Sigmoid colon (tissue), 7 donors: ENCODE data around the gene TAF1L. TPM values are rescaled to one million over a fixed set of nuclear protein-coding genes. Genes with fewer than 3 reads are reported as not detected.

Experiments used
- DNase-seq: peaks from one replicate; pipeline ENCODE4 v3.0.0-alpha.2; 2019
- H3K27ac ChIP-seq, 4 donors: fragments of 200-600 bp; sonication (generic); one replicate each; pipeline ENCODE4 v1.5.1; 2016 to 2019; ENCODE audit warnings: mild to moderate bottlenecking in 1 of 4
- H3K27me3 ChIP-seq, 3 donors: fragments of 200-600 bp; sonication (generic); one replicate each; pipeline ENCODE4 v1.5.1; 2019; ENCODE audit warnings: mild to moderate bottlenecking in 1 of 3
- H3K36me3 ChIP-seq, 4 donors: fragments of 200-600 bp; sonication (generic); one replicate each; pipeline ENCODE4 v1.5.1; 2016 to 2019
- H3K4me1 ChIP-seq, 4 donors: fragments of 200-600 bp; sonication (generic); one replicate each; pipeline ENCODE4 v1.5.1; 2017 to 2019
- H3K4me3 ChIP-seq, 4 donors: fragments of 200-600 bp; sonication (generic); one replicate each; pipeline ENCODE4 v1.5.1; 2017 to 2019; ENCODE audit warnings: mild to moderate bottlenecking in 2 of 4, moderate library complexity in 1 of 4
- H3K9me3 ChIP-seq, 4 donors: fragments of 200-600 bp in 3 of 4; sonication (generic) in 3 of 4; one replicate each; pipeline versions ENCODE4 v1.5.1 to v1.6.1; 2013 to 2019
- EP300 ChIP-seq, 4 donors: sonication (generic); formaldehyde crosslinking; IDR thresholded peaks; one replicate each; pipeline ENCODE4 v1.6.1; 2017; ENCODE audit warnings: antibody characterized with exemption in 4 of 4
- POLR2A ChIP-seq, 2 donors: fragments of 450-650 bp; IDR thresholded peaks; one replicate each; pipeline ENCODE4 v1.6.1; 2016; ENCODE audit warnings: antibody characterized with exemption in 2 of 2, mild to moderate bottlenecking in 2 of 2, moderate library complexity in 2 of 2
- POLR2AphosphoS5 ChIP-seq, 4 donors: sonication (generic); formaldehyde crosslinking; IDR thresholded peaks; one replicate each; pipeline ENCODE4 v1.6.1; 2017; ENCODE audit warnings: antibody characterized with exemption in 4 of 4
- WGBS, 2 donors: extraction: QIAGEN DNeasy Blood & Tissue Kit; methylation state at CpG; one replicate each; pipeline ENCODE4 v1.1.7; 2013; 5-methylcytosine and 5-hydroxymethylcytosine counted together
- intact Hi-C: fragments of 100-400 bp; cut with DNase I; formaldehyde crosslinking; loops from one replicate; pipeline ENCODE4 v1.15.1; 2023
- polyA plus RNA-seq, 3 donors: library from polyadenylated mRNA; stranded (reverse); fragments of 200-250 nt; gene quantifications; one replicate each; pipeline ENCODE4 v1.2.3, GENCODE V29; 2013
- total RNA-seq, 4 donors: library from RNA; depleted of rRNA; stranded (reverse); fragments of >200 nt; gene quantifications; one replicate each; pipeline ENCODE4 v1.1.0, GENCODE V29; 2016
- TF ChIP-seq, protein P1 (sequence below), 4 experiments: fragments of 450-650 bp in 3 of 4; fragments of 200-600 bp in 1 of 4; IDR thresholded peaks; one replicate each; pipeline ENCODE4 v1.5.1; 2016 to 2019; ENCODE audit warnings: antibody characterized with exemption in 4 of 4, mild to moderate bottlenecking in 3 of 4, moderate library complexity in 2 of 4
- donor health status: healthy with polysubstance abuse.
- donor health status: Bipolar disorder and iron deficiency.
- donor health status: healthy.

The TAF1L gene
- total and polyA plus RNA-seq, 7 donors: not detected

GRCh38 chr9:32590476-32590875 is 45.0 kb downstream of the TAF1L start:
- no peak for DNase-seq
- no peaks in the 10 kb centered on the region for H3K9me3 ChIP-seq
- no peak overlapping the region for H3K27ac ChIP-seq
- H3K36me3 ChIP-seq: no peaks in the 10 kb centered on the region
- H3K27me3 ChIP-seq: no peaks in the 10 kb centered on the region
- TF ChIP-seq, protein P1, sequence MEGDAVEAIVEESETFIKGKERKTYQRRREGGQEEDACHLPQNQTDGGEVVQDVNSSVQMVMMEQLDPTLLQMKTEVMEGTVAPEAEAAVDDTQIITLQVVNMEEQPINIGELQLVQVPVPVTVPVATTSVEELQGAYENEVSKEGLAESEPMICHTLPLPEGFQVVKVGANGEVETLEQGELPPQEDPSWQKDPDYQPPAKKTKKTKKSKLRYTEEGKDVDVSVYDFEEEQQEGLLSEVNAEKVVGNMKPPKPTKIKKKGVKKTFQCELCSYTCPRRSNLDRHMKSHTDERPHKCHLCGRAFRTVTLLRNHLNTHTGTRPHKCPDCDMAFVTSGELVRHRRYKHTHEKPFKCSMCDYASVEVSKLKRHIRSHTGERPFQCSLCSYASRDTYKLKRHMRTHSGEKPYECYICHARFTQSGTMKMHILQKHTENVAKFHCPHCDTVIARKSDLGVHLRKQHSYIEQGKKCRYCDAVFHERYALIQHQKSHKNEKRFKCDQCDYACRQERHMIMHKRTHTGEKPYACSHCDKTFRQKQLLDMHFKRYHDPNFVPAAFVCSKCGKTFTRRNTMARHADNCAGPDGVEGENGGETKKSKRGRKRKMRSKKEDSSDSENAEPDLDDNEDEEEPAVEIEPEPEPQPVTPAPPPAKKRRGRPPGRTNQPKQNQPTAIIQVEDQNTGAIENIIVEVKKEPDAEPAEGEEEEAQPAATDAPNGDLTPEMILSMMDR (IDR thresholded peaks at IDR 0.05): no peak
- no peak for TF ChIP-seq POLR2AphosphoS5 (IDR thresholded peaks at IDR 0.05)
- H3K4me3 ChIP-seq: no peak overlapping the region
- intact Hi-C loops: no loop called here
- 51 to 53% methylated on average over 2 of the region's 2 CpGs for WGBS, 2 donors
- H3K4me1 ChIP-seq: no peaks in the 10 kb centered on the region

DNA sequence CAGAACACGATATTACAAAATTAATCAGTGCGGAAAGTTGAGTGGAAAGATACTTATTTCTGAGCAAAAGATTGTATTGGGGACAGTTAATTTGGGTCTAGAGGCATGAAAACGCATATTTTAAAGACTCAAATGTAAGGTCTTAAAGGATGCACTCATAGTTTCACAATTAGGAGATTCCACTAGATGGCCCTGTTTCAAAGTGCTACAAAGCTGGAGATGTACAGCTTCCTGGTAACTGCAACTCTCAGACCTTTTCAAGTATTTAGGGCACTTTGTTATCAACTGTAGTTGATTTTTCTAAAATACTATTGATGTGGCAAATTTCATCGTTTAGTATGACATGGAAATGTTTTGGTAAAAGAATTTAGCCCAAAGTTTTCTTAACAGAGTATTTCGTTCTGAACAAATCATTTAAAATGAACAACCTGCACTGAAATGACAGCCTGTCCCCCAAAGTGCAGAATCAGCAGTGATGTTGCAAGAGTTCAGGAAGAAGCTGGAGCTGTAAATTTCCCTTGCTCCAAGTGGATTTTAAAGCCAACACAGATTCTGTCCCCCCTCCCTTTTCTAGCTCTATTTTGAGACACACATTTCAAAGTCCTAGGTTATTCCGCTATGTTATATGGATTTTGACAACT is 46.3 kb downstream of the TAF1L start:
- H3K27me3 ChIP-seq: no peaks in the 10 kb centered on the region
- intact Hi-C loops: loop anchor here (2.0 kb wide), 1 partner anchor 378 kb away; no protein-coding TSS in a partner anchor

GRCh38 chr9:32587901-32588300 is 47.6 kb downstream of the TAF1L start:
- Histone ChIP-seq H3K27me3 (no peaks in the 10 kb centered on the region), H3K4me1 (no peaks in the 10 kb centered on the region), H3K9me3 (no peaks in the 10 kb centered on the region), H3K36me3 (no peaks in the 10 kb centered on the region), H3K4me3 (no peak overlapping the region), H3K27ac (no peak overlapping the region)
- no peak for DNase-seq
- intact Hi-C loops: loop anchor here (2.0 kb wide), 1 partner anchor 379 kb away; no protein-coding TSS in a partner anchor
- no peak for TF ChIP-seq POLR2A (IDR thresholded peaks at IDR 0.05)
- TF ChIP-seq, protein P1 (IDR thresholded peaks at IDR 0.05): no peak
- no peak for TF ChIP-seq EP300 (IDR thresholded peaks at IDR 0.05)
- TF ChIP-seq POLR2AphosphoS5 (IDR thresholded peaks at IDR 0.05): no peak

More for the DNA sequence above, 46.3 kb downstream of the TAF1L start:
- Histone ChIP-seq H3K4me1 (no peaks in the 10 kb centered on the region), H3K4me3 (no peak overlapping the region), H3K27ac (no peak overlapping the region), H3K36me3 (no peaks in the 10 kb centered on the region), H3K9me3 (no peaks in the 10 kb centered on the region)
- WGBS, 2 donors: 47 to 53% methylated on average over 6 of the region's 6 CpGs
- DNase-seq: no peak
- TF ChIP-seq, protein P1 (IDR thresholded peaks at IDR 0.05): no peak
- no peak for TF ChIP-seq EP300 (IDR thresholded peaks at IDR 0.05)
- TF ChIP-seq POLR2AphosphoS5 (IDR thresholded peaks at IDR 0.05): no peak
- TF ChIP-seq POLR2A (IDR thresholded peaks at IDR 0.05): no peak

DNA sequence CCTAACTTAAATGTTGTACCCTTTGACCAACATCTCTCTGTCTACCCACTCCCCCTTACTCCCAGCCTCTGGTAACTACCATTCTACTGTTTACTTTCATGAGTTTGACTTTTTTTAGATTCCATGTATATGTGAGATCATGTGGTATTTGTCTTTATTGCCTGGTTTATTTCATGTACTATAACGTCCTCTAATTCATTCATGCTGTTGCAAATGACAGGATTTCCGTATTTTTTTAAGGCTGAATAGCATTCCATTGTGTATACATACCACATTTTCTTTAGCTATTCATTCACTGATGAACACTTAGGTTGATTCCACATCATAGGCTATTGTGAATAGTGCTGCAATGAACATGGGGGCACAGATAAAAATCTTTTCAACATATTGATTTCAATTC is 50.7 kb downstream of the TAF1L start:
- intact Hi-C loops: no loop called here
- 14 to 39% methylated on average over 2 of the region's 2 CpGs for WGBS, 2 donors
- TF ChIP-seq, protein P1 (IDR thresholded peaks at IDR 0.05): no peak
- TF ChIP-seq POLR2A (IDR thresholded peaks at IDR 0.05): no peak
- no peak for DNase-seq
- Histone ChIP-seq H3K36me3 (no peaks in the 10 kb centered on the region), H3K4me1 (no peaks in the 10 kb centered on the region), H3K9me3 (no peaks in the 10 kb centered on the region), H3K27ac (no peak overlapping the region), H3K27me3 (no peaks in the 10 kb centered on the region), H3K4me3 (no peak overlapping the region)
